Peyer's patch (tissue), 4 donors: Measurements from ENCODE around the gene FBXO10. TPM values are rescaled to one million over a fixed set of nuclear protein-coding genes. Genes with fewer than 3 reads are reported as not detected.

Experiments used
- DNase-seq, 3 donors: peaks; one replicate each; pipeline ENCODE4 v3.0.0-alpha.2; 2017 to 2019
- H3K27ac ChIP-seq, 4 donors: fragments of 200-600 bp; sonication (generic); one replicate each; pipeline ENCODE4 v1.5.1; 2016 to 2019
- H3K27me3 ChIP-seq, 2 donors: fragments of 200-600 bp; sonication (generic); one replicate each; pipeline ENCODE4 v1.5.1; 2019
- H3K36me3 ChIP-seq, 3 donors: fragments of 200-600 bp; sonication (generic); one replicate each; pipeline ENCODE4 v1.5.1; 2016 to 2019
- H3K4me1 ChIP-seq, 4 donors: fragments of 200-600 bp; sonication (generic); one replicate each; pipeline ENCODE4 v1.5.1; 2016 to 2019
- H3K4me3 ChIP-seq, 4 donors: fragments of 200-600 bp; sonication (generic); 1 replicate in 3 of 4; 2 replicates in 1 of 4; pipeline ENCODE4 v1.5.1; 2016 to 2019; ENCODE audit warnings: mild to moderate bottlenecking in 1 of 4
- H3K9me3 ChIP-seq, 4 donors: fragments of 200-600 bp; sonication (generic); one replicate each; pipeline ENCODE4 v1.5.1; 2016 to 2019; ENCODE audit warnings: mild to moderate bottlenecking in 1 of 4
- POLR2A ChIP-seq, 2 donors: fragments of 450-650 bp; IDR thresholded peaks; one replicate each; pipeline ENCODE4 v1.5.1; 2017; ENCODE audit warnings: antibody characterized with exemption in 2 of 2, mild to moderate bottlenecking in 2 of 2, moderate library complexity in 2 of 2
- total RNA-seq, 4 donors: library from RNA; depleted of rRNA; stranded (reverse); fragments of >200 nt; gene quantifications; one replicate each; pipeline ENCODE4 v1.1.0, GENCODE V29; 2016
- TF ChIP-seq, protein P1 (sequence below), 6 experiments: fragments of 450-650 bp in 4 of 6; fragments of 200-600 bp in 2 of 6; sonication (generic) in 1 of 6; IDR thresholded peaks; one replicate each; pipeline ENCODE4 v1.5.1; 2017 to 2019; ENCODE audit warnings: antibody characterized with exemption in 6 of 6, mild to moderate bottlenecking in 3 of 6, moderate library complexity in 1 of 6

FBXO10 gene
- total RNA-seq, 4 donors from 2014 or later: 1.6 to 12.4 (median 4.2) TPM

DNA sequence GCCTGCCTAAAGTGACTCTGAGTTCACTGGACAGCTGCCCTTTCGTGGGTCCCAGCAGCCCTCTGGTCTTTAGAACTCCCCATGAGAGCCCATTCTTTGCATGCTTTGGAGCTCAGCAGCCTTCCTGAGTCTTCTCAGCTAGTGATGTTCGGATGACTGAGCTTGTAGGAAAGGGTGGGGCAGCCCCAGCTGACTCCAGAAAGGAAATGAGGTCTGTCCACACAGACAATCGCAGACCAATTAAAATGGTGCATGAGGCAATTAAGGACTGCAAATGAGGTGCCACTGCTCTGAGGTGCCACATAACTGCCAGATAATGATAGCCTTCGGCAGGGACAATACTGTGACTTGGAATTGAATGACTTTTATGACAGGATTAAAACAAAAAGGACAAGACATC lies 41.7 kb upstream of the FBXO10 start:
- no peak overlapping the region for H3K27ac ChIP-seq
- no peaks in the 10 kb centered on the region for H3K27me3 ChIP-seq
- no peaks in the 10 kb centered on the region for H3K9me3 ChIP-seq
- no peak for DNase-seq
- H3K36me3 ChIP-seq: no peaks in the 10 kb centered on the region
- TF ChIP-seq, protein P1, sequence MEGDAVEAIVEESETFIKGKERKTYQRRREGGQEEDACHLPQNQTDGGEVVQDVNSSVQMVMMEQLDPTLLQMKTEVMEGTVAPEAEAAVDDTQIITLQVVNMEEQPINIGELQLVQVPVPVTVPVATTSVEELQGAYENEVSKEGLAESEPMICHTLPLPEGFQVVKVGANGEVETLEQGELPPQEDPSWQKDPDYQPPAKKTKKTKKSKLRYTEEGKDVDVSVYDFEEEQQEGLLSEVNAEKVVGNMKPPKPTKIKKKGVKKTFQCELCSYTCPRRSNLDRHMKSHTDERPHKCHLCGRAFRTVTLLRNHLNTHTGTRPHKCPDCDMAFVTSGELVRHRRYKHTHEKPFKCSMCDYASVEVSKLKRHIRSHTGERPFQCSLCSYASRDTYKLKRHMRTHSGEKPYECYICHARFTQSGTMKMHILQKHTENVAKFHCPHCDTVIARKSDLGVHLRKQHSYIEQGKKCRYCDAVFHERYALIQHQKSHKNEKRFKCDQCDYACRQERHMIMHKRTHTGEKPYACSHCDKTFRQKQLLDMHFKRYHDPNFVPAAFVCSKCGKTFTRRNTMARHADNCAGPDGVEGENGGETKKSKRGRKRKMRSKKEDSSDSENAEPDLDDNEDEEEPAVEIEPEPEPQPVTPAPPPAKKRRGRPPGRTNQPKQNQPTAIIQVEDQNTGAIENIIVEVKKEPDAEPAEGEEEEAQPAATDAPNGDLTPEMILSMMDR (IDR thresholded peaks at IDR 0.05): no peak
- H3K4me3 ChIP-seq: no peak overlapping the region
- no peaks in the 10 kb centered on the region for H3K4me1 ChIP-seq

DNA sequence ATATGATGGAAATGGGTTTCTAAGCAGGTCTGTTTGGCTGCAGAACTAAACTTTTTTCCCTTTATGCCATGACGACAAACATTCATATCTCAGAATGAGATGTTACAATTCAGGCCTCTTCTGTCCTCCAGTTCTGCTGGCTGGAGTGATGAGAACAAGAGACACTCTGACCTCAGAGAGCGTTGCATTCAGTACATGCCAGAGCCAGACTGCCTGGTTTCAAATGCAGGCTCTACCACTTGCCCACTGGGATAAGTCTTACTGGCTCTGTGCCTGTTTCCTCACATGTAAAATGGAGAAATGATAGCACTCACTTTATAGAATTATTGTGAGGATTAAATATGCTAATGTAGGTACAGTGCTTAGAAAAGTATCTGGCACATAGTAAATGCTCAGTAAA lies 41.0 kb upstream of the FBXO10 start:
- Histone ChIP-seq H3K4me1 (no peaks in the 10 kb centered on the region), H3K4me3 (no peak overlapping the region), H3K27ac (no peak overlapping the region), H3K27me3 (no peaks in the 10 kb centered on the region), H3K9me3 (no peaks in the 10 kb centered on the region), H3K36me3 (no peaks in the 10 kb centered on the region)
- TF ChIP-seq POLR2A (IDR thresholded peaks at IDR 0.05): no peak
- TF ChIP-seq, protein P1 (IDR thresholded peaks at IDR 0.05): no peak
- DNase-seq: no peak

DNA sequence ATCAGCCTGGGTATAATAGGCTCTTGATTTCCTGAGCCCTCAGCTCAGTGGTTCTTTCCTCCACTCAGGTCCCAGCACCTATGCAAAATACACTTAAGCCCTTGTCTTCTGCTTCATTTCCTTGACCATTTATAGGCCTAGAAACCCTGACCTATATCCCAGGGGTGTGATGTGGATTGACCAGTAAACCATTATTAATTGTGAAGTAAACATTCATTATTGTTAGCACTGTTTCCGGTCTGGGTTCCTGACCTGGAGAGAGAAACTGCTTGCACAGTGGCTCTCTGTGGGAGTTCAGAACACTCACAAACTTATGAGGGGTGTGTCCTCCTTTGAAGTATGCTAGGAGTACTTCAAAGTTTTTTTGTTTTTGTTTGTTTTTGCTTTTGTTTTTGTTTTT lies 35.8 kb upstream of the FBXO10 start:
- no peaks in the 10 kb centered on the region for H3K9me3 ChIP-seq
- no peak overlapping the region for H3K4me3 ChIP-seq
- TF ChIP-seq, protein P1 (IDR thresholded peaks at IDR 0.05): no peak
- no peak for TF ChIP-seq POLR2A (IDR thresholded peaks at IDR 0.05)
- H3K27me3 ChIP-seq: no peaks in the 10 kb centered on the region
- DNase-seq: no peak
- no peak overlapping the region for H3K27ac ChIP-seq
- no peaks in the 10 kb centered on the region for H3K36me3 ChIP-seq
- H3K4me1 ChIP-seq: no peaks in the 10 kb centered on the region

DNA sequence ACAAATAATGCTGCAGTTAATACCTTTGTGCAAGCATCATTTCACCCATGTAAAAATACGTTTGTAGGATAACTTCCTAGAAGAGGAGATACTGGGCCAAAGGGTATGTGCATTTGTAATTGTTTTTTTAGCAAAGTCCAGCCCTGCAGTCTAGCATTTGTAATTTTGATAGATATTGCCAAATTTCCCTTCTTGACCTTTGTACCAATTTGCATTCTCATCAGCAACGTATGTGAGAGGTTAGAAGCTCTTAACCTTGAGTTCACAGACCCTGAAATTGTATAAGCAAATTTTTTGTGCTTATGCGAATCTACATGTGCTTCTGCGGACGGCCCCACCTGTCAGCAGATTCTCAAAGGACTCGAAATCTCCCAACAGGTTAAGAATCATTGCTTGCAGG lies 34.8 kb upstream of the FBXO10 start:
- no peaks in the 10 kb centered on the region for H3K9me3 ChIP-seq
- TF ChIP-seq, protein P1 (IDR thresholded peaks at IDR 0.05): no peak
- TF ChIP-seq POLR2A (IDR thresholded peaks at IDR 0.05): no peak
- H3K36me3 ChIP-seq: no peaks in the 10 kb centered on the region
- no peak for DNase-seq
- H3K27me3 ChIP-seq: no peaks in the 10 kb centered on the region
- H3K4me1 ChIP-seq: no peaks in the 10 kb centered on the region
- H3K27ac ChIP-seq: no peak overlapping the region
- H3K4me3 ChIP-seq: no peak overlapping the region

DNA sequence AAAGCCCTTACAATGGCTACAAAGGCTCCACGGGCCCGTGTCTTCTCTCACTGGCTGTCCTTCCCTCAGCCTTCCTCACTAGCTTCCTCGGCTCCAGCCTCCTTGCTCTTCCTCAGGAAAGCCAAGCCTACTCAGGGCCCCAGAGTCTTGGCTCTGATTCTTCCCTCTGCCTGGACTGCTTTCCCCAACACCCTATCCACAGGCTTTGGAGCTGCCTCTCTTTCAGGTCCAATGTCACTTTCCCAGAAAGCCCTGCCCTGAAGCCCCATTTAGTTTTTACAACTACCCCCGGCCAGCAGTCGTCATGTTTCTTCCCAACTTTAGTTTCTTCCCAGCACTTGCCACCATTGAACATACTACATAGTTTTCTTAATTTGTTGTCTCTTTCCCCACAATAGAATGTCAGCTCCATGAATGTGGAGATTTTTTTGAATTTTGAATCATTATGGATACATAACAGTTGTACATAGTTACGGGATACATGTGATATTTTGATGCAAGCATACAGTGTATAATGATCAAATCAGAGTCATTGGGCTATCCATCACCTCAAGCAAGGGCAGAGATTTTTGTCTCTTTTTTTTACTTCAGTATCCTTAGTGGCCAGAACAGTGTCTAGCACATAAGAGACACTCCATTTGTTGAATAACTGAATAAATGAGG lies 33.7 kb upstream of the FBXO10 start:
- DNase-seq: no peak
- Histone ChIP-seq H3K36me3 (no peaks in the 10 kb centered on the region), H3K27ac (no peak overlapping the region), H3K9me3 (no peaks in the 10 kb centered on the region), H3K27me3 (no peaks in the 10 kb centered on the region), H3K4me1 (no peaks in the 10 kb centered on the region), H3K4me3 (no peak overlapping the region)
- TF ChIP-seq POLR2A (IDR thresholded peaks at IDR 0.05): no peak
- TF ChIP-seq, protein P1 (IDR thresholded peaks at IDR 0.05): no peak

DNA sequence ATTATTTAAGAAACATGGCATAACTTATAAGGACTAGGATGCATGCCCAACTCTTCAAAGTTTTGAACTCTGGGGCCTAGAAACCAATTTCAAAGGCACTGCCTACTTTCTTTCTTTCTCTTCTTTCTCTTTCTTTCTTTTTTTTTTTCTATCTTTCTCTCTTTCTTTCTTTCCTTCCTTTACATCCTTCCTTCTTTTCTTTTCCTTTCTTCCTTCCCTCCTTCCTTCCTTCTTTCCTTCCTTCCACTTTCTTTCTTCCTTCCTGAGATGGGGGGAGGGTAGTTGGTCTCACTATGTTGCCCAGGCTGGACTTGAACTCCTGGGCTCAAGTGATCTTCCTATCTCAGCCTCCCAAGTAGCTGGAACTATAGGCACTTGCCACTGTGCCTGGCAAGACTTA lies 32.1 kb upstream of the FBXO10 start:
- H3K27me3 ChIP-seq: no peaks in the 10 kb centered on the region
- TF ChIP-seq POLR2A (IDR thresholded peaks at IDR 0.05): no peak
- TF ChIP-seq, protein P1 (IDR thresholded peaks at IDR 0.05): no peak
- no peak for DNase-seq
- H3K4me1 ChIP-seq: peaks cover 0 to 2% (median 0%) of the 10 kb centered on the region in 4 donors
- no peaks in the 10 kb centered on the region for H3K36me3 ChIP-seq
- no peak overlapping the region for H3K4me3 ChIP-seq
- H3K27ac ChIP-seq: no peak overlapping the region
- H3K9me3 ChIP-seq: no peaks in the 10 kb centered on the region
